HepG2 (cell line): ENCODE data around the gene DCPS. TPM values are rescaled to one million over a fixed set of nuclear protein-coding genes. Genes with fewer than 3 reads are reported as not detected.
A peak's percentile ranks its signal among the peaks of the same experiment; 100 is the strongest.

Experiments used
- EP300 ChIP-seq, 3 experiments: sonication (generic) in 1 of 3; formaldehyde crosslinking in 1 of 3; IDR thresholded peaks; 2 replicates each; pipeline versions ENCODE4 v1.5.1 to v1.6.1; 2011 to 2020; ENCODE audit warnings: low read depth in 2 of 3, low read length in 2 of 3, borderline replicate concordance in 1 of 3, improper control_type of control experiment in 1 of 3, mild to moderate bottlenecking in 1 of 3, missing genetic modification reagents in 1 of 3, moderate library complexity in 1 of 3
- NFATC3 ChIP-seq: sonication (generic); formaldehyde crosslinking; IDR thresholded peaks from 2 replicates; pipeline ENCODE4 v1.5.1; 2020; ENCODE audit warnings: mild to moderate bottlenecking, missing genetic modification reagents
- NFIC ChIP-seq: IDR thresholded peaks from 2 replicates; pipeline ENCODE4 v1.6.1; 2012; ENCODE audit warnings: mild to moderate bottlenecking, low read length, inconsistent platforms
- NFKB2 ChIP-seq: sonication (generic); formaldehyde crosslinking; IDR thresholded peaks from 2 replicates; pipeline ENCODE4 v1.4.0; 2020; ENCODE audit warnings: missing genetic modification reagents, borderline replicate concordance
- SP4 ChIP-seq: sonication (generic); formaldehyde crosslinking; IDR thresholded peaks from 2 replicates; pipeline ENCODE4 v1.8.1; 2023; ENCODE audit warnings: mild to moderate bottlenecking, missing genetic modification reagents
- ZBTB21 ChIP-seq: sonication (generic); formaldehyde crosslinking; IDR thresholded peaks from 2 replicates; pipeline ENCODE4 v1.4.0; 2020; ENCODE audit warnings: missing genetic modification reagents
- ZFP82 ChIP-seq: sonication (generic); formaldehyde crosslinking; IDR thresholded peaks from 2 replicates; pipeline ENCODE4 v1.5.1; 2020; ENCODE audit warnings: mild to moderate bottlenecking, missing genetic modification reagents, borderline replicate concordance
- ZNF224 ChIP-seq: sonication (generic); formaldehyde crosslinking; IDR thresholded peaks from 2 replicates; pipeline ENCODE4 v1.5.0; 2020; ENCODE audit warnings: mild to moderate bottlenecking, missing genetic modification reagents
- ZNF607 ChIP-seq: sonication (generic); formaldehyde crosslinking; IDR thresholded peaks from 2 replicates; pipeline ENCODE4 v1.5.1; 2020; ENCODE audit warnings: missing genetic modification reagents, mild to moderate bottlenecking, borderline replicate concordance
- polyA plus RNA-seq, 8 experiments: library from polyadenylated mRNA; depleted of rRNA in 3 of 8; stranded (reverse) in 7 of 8; unstranded in 1 of 8; fragments of >200 nt; fragmentation: Illumina TruSeq in 4 of 8; extraction: Trizol in 4 of 8; gene quantifications; 2 replicates each; pipeline versions ENCODE4 v1.2.1 to v1.2.3, GENCODE V29; 2011 to 2016; ENCODE audit warnings: low read depth in 4 of 8, missing spikeins in 1 of 8, mixed read lengths in 1 of 8; ENCODE audit not compliant: insufficient read depth in 1 of 8
- total RNA-seq, 5 experiments: library from RNA; depleted of rRNA; stranded (reverse); fragments of >200 nt; fragmentation: Illumina TruSeq; extraction: Trizol; gene quantifications; 2 replicates each; pipeline ENCODE4 v1.2.3, GENCODE V29; 2016; ENCODE audit warnings: low read depth in 1 of 5
- TF ChIP-seq, protein P1 (sequence below): sonication (generic); formaldehyde crosslinking; IDR thresholded peaks from 2 replicates; pipeline ENCODE4 v1.4.0; 2020; ENCODE audit warnings: missing genetic modification reagents, borderline replicate concordance
- TF ChIP-seq, protein P2 (sequence below): sonication (generic); formaldehyde crosslinking; IDR thresholded peaks from 2 replicates; pipeline ENCODE4 v1.9.0; 2021; ENCODE audit warnings: missing genetic modification reagents, mild to moderate bottlenecking, borderline replicate concordance
- TF ChIP-seq, protein P3 (sequence below): sonication (generic); formaldehyde crosslinking; IDR thresholded peaks from 2 replicates; pipeline ENCODE4 v1.5.0; 2020; ENCODE audit warnings: missing genetic modification reagents
- TF ChIP-seq, protein P4 (sequence below): sonication (generic); formaldehyde crosslinking; IDR thresholded peaks from 2 replicates; pipeline ENCODE4 v1.4.0; 2020; ENCODE audit warnings: mild to moderate bottlenecking, missing genetic modification reagents, borderline replicate concordance

The DCPS gene
- total and polyA plus RNA-seq, 2 of the 13 experiments (the other 11 are each of a cell fraction or from before 2014, with no cell fraction given): 21.9 to 22.5 TPM

DNA sequence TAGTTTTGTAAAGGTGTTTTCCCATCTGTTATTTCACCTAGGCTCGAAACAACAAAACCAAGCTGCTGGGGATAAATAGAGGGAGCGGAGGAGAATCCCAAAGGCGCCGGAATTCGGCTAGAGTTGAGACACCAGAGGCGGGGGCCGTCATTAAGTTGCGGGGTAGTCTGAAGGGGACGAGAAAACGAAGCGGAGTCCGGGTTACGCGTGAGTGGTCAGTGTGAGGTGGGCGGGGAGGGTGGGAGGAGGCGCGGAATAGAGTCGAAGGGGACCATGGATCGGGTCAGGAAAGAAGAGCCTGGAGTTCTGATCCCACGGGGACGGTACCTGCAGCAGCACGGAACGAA is 35.5 kb upstream of the DCPS start (continued):
- TF ChIP-seq, protein P1, sequence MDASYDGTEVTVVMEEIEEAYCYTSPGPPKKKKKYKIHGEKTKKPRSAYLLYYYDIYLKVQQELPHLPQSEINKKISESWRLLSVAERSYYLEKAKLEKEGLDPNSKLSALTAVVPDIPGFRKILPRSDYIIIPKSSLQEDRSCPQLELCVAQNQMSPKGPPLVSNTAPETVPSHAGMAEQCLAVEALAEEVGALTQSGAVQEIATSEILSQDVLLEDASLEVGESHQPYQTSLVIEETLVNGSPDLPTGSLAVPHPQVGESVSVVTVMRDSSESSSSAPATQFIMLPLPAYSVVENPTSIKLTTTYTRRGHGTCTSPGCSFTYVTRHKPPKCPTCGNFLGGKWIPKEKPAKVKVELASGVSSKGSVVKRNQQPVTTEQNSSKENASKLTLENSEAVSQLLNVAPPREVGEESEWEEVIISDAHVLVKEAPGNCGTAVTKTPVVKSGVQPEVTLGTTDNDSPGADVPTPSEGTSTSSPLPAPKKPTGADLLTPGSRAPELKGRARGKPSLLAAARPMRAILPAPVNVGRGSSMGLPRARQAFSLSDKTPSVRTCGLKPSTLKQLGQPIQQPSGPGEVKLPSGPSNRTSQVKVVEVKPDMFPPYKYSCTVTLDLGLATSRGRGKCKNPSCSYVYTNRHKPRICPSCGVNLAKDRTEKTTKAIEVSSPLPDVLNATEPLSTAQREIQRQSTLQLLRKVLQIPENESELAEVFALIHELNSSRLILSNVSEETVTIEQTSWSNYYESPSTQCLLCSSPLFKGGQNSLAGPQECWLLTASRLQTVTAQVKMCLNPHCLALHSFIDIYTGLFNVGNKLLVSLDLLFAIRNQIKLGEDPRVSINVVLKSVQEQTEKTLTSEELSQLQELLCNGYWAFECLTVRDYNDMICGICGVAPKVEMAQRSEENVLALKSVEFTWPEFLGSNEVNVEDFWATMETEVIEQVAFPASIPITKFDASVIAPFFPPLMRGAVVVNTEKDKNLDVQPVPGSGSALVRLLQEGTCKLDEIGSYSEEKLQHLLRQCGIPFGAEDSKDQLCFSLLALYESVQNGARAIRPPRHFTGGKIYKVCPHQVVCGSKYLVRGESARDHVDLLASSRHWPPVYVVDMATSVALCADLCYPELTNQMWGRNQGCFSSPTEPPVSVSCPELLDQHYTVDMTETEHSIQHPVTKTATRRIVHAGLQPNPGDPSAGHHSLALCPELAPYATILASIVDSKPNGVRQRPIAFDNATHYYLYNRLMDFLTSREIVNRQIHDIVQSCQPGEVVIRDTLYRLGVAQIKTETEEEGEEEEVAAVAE: no peak
- TF ChIP-seq, protein P2, sequence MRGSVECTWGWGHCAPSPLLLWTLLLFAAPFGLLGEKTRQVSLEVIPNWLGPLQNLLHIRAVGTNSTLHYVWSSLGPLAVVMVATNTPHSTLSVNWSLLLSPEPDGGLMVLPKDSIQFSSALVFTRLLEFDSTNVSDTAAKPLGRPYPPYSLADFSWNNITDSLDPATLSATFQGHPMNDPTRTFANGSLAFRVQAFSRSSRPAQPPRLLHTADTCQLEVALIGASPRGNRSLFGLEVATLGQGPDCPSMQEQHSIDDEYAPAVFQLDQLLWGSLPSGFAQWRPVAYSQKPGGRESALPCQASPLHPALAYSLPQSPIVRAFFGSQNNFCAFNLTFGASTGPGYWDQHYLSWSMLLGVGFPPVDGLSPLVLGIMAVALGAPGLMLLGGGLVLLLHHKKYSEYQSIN (CRISPR knock-in tag): no peak
- TF ChIP-seq, protein P3, sequence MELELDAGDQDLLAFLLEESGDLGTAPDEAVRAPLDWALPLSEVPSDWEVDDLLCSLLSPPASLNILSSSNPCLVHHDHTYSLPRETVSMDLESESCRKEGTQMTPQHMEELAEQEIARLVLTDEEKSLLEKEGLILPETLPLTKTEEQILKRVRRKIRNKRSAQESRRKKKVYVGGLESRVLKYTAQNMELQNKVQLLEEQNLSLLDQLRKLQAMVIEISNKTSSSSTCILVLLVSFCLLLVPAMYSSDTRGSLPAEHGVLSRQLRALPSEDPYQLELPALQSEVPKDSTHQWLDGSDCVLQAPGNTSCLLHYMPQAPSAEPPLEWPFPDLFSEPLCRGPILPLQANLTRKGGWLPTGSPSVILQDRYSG (CRISPR knock-in tag): no peak
- TF ChIP-seq ZFP82 (CRISPR knock-in tag): peak; percentile 8; the same call in 1 of the 2 replicates
- no peak for TF ChIP-seq EP300 (IDR thresholded peaks at IDR 0.05; ENCODE audit: low read depth in 2 of 2, low read length in 2 of 2)
- 0 out of 2 replicates have a peak, but pooled peaks have one; percentile 8 for TF ChIP-seq EP300 (CRISPR knock-in tag; IDR thresholded peaks at IDR 0.05; ENCODE audit: borderline replicate concordance)
- 0 out of 2 replicates have a peak, but pooled peaks have one; percentile 3 for TF ChIP-seq ZNF224 (CRISPR knock-in tag)
- TF ChIP-seq ZBTB21 (CRISPR knock-in tag): no peak
- TF ChIP-seq NFKB2 (CRISPR knock-in tag): no peak
- no peak for TF ChIP-seq SP4 (CRISPR knock-in tag)
- TF ChIP-seq, protein P4, sequence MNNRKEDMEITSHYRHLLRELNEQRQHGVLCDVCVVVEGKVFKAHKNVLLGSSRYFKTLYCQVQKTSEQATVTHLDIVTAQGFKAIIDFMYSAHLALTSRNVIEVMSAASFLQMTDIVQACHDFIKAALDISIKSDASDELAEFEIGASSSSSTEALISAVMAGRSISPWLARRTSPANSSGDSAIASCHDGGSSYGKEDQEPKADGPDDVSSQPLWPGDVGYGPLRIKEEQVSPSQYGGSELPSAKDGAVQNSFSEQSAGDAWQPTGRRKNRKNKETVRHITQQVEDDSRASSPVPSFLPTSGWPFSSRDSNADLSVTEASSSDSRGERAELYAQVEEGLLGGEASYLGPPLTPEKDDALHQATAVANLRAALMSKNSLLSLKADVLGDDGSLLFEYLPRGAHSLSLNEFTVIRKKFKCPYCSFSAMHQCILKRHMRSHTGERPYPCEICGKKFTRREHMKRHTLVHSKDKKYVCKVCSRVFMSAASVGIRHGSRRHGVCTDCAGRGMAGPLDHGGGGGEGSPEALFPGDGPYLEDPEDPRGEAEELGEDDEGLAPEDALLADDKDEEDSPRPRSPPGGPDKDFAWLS (CRISPR knock-in tag): 0 out of 2 replicates have a peak, but pooled peaks have one; percentile 3
- peak; percentile 32; the same call in 1 of the 2 replicates for TF ChIP-seq NFIC
- no peak for TF ChIP-seq NFATC3
- TF ChIP-seq ZNF607 (CRISPR knock-in tag): 0 out of 2 replicates have a peak, but pooled peaks have one; percentile 24
